Ectodermal cell (in vitro differentiated cells): Measurements from ENCODE around the gene EPS8L3.
"Not testable (repeated sequence)": the region's sequence is repeated elsewhere in the genome, so short reads cannot be mapped to it uniquely, and the experiment has no call there.

Source experiments
- H3K27ac ChIP-seq: 2 replicates; pipeline ENCODE4 v1.7.0; 2013; ENCODE audit warnings: mild to moderate bottlenecking, low read depth, low read length; ENCODE audit not compliant: insufficient read depth, poor library complexity, severe bottlenecking
- H3K27me3 ChIP-seq: 2 replicates; pipeline ENCODE4 v1.7.0; 2013; ENCODE audit warnings: mild to moderate bottlenecking, low read length; ENCODE audit not compliant: insufficient read depth, control insufficient read depth, poor library complexity, severe bottlenecking
- H3K36me3 ChIP-seq: one replicate; pipeline ENCODE4 v1.7.0; 2013; ENCODE audit warnings: low read length; ENCODE audit not compliant: control insufficient read depth, insufficient read depth
- H3K4me1 ChIP-seq: one replicate; pipeline ENCODE4 v1.7.0; 2013; ENCODE audit warnings: low read length; ENCODE audit not compliant: control insufficient read depth, insufficient read depth
- H3K4me3 ChIP-seq: 2 replicates; pipeline ENCODE4 v1.7.0; 2013; ENCODE audit warnings: low read depth, low read length, control low read depth; ENCODE audit not compliant: insufficient read depth
- H3K9me3 ChIP-seq: 2 replicates; pipeline ENCODE4 v1.7.0; 2013; ENCODE audit warnings: mild to moderate bottlenecking, low read length, moderate library complexity; ENCODE audit not compliant: control insufficient read depth
- WGBS, 2 experiments: methylation state at CpG; one replicate each; pipeline ENCODE4 v1.1.7; 2013; ENCODE audit warnings: missing lambda C conversion rate in 2 of 2; 5-methylcytosine and 5-hydroxymethylcytosine counted together

Gene EPS8L3

DNA sequence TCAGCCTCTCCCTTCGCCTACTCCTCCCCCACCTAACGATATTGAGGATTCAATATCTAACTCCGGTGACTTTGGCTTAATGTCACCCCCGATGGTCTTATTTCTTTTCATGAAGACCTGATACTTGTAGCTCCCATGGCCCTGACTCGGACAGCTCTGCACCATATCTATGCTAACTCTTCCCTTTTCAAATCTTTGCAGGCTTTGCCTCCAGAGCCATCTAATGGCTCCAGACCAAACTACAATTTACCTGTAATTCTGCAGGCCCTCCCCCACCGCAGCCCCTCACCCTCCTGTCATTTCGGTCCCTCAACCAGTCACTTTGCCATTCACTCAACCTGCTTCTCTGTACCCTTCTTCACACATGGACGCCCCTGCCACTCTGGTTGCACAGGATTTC, 59.5 kb downstream of the EPS8L3 start:
- WGBS, 2 experiments, result 75 to 76% methylated on average over 8 of the region's 8 CpGs

DNA sequence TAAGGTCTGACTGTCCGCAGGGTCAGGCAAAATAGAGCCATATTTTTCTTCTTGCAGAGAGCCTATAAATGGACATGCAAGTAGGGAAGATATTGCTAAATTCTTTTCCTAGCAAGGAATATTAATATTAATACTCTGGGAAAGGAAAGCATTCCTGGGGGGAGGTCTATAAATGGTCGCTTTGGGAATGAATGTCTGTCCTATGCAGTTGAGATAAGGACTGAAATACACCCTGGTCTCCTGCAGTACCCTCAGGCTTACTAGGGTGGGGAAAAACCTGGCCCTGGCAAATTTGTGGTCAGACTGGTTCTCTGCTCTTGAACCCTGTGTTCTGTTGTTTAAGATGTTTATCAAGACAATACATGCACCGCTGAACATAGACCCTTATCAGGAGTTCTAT, 60.8 kb downstream of the EPS8L3 start:
- H3K4me1 ChIP-seq, H3K27ac ChIP-seq, H3K9me3 ChIP-seq, H3K27me3 ChIP-seq, H3K4me3 ChIP-seq, H3K36me3 ChIP-seq: not testable (repeated sequence)
- WGBS, 2 experiments, result 94 to 98% methylated on average over 3 of the region's 3 CpGs

More for the DNA sequence above, 59.5 kb downstream of the EPS8L3 start:
- Histone ChIP-seq H3K4me3 (no peak overlapping the region), H3K27ac (no peak overlapping the region), H3K9me3 (no peaks in the 10 kb centered on the region), H3K4me1 (no peaks in the 10 kb centered on the region), H3K27me3 (no peaks in the 10 kb centered on the region), H3K36me3 (no peaks in the 10 kb centered on the region)
